GM18873 (cell line): ENCODE measurements around the gene FAM124A.

Experiments used
- ATAC-seq: cut with Tn5 transposase; IDR thresholded peaks from one replicate; pipeline ENCODE4 v1.9.1; 2021; ENCODE audit warnings: mild to moderate bottlenecking, moderate library complexity, moderate number of reproducible peaks; ENCODE audit not compliant: unreplicated experiment, low FRiP score

Gene FAM124A

DNA sequence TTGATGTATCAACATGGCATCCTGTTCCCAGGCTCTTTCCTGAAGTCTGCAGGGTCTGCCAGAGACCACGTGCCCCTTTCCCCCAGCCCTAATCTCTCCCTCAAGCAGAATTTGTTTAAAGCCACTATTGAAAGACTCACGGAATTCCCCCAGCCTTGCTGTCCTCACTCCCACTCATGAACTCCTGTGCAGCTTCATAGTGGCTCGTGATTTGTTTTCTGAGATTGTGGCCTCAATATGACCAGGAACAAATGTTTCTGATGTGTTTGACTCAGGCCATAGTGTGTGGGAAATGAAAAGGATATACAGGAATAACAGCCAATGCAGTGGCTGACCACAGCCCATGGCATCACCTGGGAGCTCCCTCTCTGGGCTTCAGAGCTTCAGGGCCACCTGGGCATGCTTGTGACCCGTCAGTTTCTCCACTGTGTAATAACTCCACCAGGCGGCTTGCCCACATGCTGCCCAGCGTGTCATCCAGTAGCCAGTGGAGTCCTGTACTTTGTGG lies 109.2 kb downstream of the FAM124A start:
- no peak for ATAC-seq

DNA sequence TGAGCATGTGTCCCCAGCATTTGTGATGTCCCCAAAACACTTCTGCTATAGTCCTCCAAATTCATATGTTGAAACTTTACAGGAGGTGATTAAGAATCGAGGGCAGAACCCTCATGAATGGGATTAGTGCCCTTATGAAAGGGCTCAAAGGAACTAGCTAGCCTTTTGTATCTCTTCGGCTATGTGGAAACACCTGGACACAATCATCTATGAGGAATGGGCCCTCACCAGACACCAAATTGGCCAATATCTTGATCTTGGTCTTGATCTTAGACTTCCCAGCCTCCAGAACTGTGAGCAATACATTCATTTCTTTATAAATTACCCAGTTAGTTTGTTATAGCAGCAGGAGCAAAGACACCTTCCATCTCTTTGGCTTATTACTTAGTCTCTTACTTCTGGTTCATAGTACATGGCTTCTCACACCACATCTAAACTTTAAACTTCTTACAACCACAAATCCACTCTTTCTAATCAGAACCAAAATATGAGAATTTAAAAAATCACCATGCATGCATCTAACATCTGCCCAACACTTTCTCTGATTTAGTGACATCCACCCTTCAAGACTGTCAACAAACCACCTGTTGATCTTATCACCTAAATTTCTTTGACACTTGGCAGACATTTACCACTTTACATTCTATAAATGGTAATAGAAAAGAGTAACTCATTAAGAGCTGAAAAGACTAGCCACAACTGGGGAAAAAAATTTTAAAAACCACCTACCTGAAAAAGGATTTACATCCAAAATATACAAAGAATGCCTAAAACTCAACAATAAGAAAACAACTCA lies 110.6 kb downstream of the FAM124A start:
- ATAC-seq: no peak

DNA sequence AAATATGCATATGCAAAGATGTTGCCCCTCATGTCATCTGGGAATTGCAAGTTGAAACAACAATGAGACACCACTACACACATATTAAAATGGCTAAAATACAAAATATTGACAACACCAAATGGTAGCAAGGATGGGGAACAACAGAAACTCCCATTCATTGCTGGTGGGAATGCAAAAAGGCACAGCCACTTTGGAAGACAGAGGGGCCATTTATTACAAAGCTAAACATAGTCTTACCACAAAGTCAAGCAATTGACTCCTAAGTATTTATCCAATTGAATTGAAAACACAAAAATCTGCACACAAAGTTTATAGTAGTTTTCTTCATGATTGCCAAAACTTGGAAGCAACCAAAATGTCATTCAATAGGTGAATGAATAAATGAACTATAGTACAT lies 111.2 kb downstream of the FAM124A start:
- ATAC-seq: no peak

DNA sequence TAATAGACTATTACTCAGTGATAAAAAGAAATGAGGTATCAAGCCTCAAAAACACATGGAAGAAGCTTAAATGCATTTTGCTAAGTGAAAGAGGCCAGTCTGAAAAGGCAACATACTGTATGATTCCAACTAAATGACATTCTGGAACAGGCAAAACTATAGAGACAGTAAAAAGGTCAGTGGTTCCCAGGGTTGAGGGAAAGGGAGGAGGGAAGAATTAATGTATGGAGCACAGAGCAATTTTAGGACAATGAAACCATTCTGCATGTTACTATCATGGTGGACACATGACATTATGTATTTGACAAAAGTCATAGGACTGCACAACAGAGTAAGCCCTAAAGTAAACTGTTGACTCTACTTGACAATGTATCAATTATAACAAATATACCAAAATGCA lies 111.6 kb downstream of the FAM124A start:
- ATAC-seq: no peak
